Fibroblast of upper back skin (primary cell): Measurements from ENCODE around the gene OCIAD1.

ENCODE experiments used
- DNase-seq: peaks from one replicate; pipeline ENCODE4 v3.0.0-alpha.2; 2013

OCIAD1 gene

GRCh38 chr4:48896845-48897244, 66.0 kb downstream of the OCIAD1 start:
- no peak for DNase-seq

- no peak for DNase-seq
These were observed 68.0 kb downstream of the OCIAD1 start for GRCh38 chr4:48898733-48899431.

GRCh38 chr4:48899432-48899749, 68.5 kb downstream of the OCIAD1 start:
- no peak for DNase-seq

- DNase-seq, result peak; percentile 49
These were observed 69.1 kb downstream of the OCIAD1 start for GRCh38 chr4:48899950-48900349.

- DNase-seq, result no peak
These were observed 70.3 kb downstream of the OCIAD1 start for GRCh38 chr4:48901196-48901595.

- peak; percentile 30 for DNase-seq
These were observed 71.4 kb downstream of the OCIAD1 start for GRCh38 chr4:48902266-48902665.

GRCh38 chr4:48904101-48904500, 73.2 kb downstream of the OCIAD1 start:
- DNase-seq, result no peak

GRCh38 chr4:48904541-48905142, 73.8 kb downstream of the OCIAD1 start:
- peak; percentile 36 for DNase-seq

GRCh38 chr4:48905363-48906015, 74.6 kb downstream of the OCIAD1 start:
- DNase-seq, result peak; percentile 56

GRCh38 chr4:48906206-48907173, 75.6 kb downstream of the OCIAD1 start, which contains the start of gene OCIAD2:
Gene OCIAD2 (minus strand): TSS chr4:48906774. CDS start chr4:48904549, 2,225 bp downstream.
- peak; percentile 18 for DNase-seq

GRCh38 chr4:48907706-48908477, 77.0 kb downstream of the OCIAD1 start:
- no peak for DNase-seq

- no peak for DNase-seq
These were observed 77.8 kb downstream of the OCIAD1 start for GRCh38 chr4:48908687-48909086.

- peak; percentile 98 for DNase-seq
These were observed 78.8 kb downstream of the OCIAD1 start for GRCh38 chr4:48909697-48910096.

GRCh38 chr4:48910511-48910910, 79.6 kb downstream of the OCIAD1 start:
- DNase-seq, result peak; percentile 36
